GM12878 (cell line): ENCODE results near the gene WDR86. TPM values are rescaled to one million over a fixed set of nuclear protein-coding genes. Genes with fewer than 3 reads are reported as not detected.

ENCODE experiments used
- ATAC-seq: fragments of 200-7000 bp; cut with Tn5 transposase; 3 replicates; pipeline ENCODE4 v1.9.1; 2020; ENCODE audit warnings: mild to moderate bottlenecking, moderate library complexity
- BruUV-seq: library from RNA; stranded (reverse); fragments of 400-500 nt; replicated peaks from 2 replicates; lab custom pipeline; 2021; lab: Mats Ljungman, UMichigan
- CTCF ChIA-PET: fragments of 300-600 bp; sonication (Branson Sonifier 250); formaldehyde crosslinking; extraction: SDS; loops from one replicate; lab custom pipeline; 2021; ENCODE audit warnings: inconsistent platforms; lab: Yijun Ruan, JAX
- POLR2A ChIA-PET: fragments of 350-600 bp; formaldehyde crosslinking; extraction: SDS; loops from one replicate; lab custom pipeline; 2021; ENCODE audit warnings: inconsistent platforms; lab: Charles Lee
- RAD21 ChIA-PET: fragments of 300-600 bp; sonication (Branson Sonifier 250); formaldehyde crosslinking; loops from one replicate; lab custom pipeline; 2023; ENCODE audit warnings: antibody characterized with exemption; ENCODE audit not compliant: unreplicated experiment; lab: Charles Lee
- SMC1A ChIA-PET: fragments of 300-600 bp; sonication (Branson Sonifier 250); formaldehyde crosslinking; loops from one replicate; lab custom pipeline; 2023; ENCODE audit not compliant: unreplicated experiment, uncharacterized antibody; lab: Charles Lee
- DNase-seq: peaks from one replicate; pipeline ENCODE4 v3.0.0-alpha.2; 2011; ENCODE audit warnings: low read depth, low spot score
- FAIRE-seq: peaks from 3 replicates; lab custom pipeline; 2011; peaks lifted over from hg19 to GRCh38; lab: Jason Lieb, UNC
- H2AFZ ChIP-seq: 2 replicates; pipeline ENCODE4 v1.6.0; 2011; ENCODE audit warnings: low read depth, low read length, control low read depth; ENCODE audit not compliant: control insufficient read depth
- H3K27ac ChIP-seq: 2 replicates; pipeline ENCODE4 v1.5.1; 2011; ENCODE audit warnings: control low read depth; ENCODE audit not compliant: control insufficient read depth, insufficient read depth
- H3K27me3 ChIP-seq, 2 experiments: replicated peaks in 1 of 2; 2 replicates each; pipeline versions ENCODE4 v1.6.0 to v1.6.1; 2011; ENCODE audit warnings: low read length in 1 of 2; ENCODE audit not compliant: control insufficient read depth in 2 of 2, insufficient read depth in 2 of 2
- H3K36me3 ChIP-seq, 2 experiments: 2 replicates each; pipeline ENCODE4 v1.5.1; 2011; ENCODE audit warnings: low read length in 1 of 2; ENCODE audit not compliant: control insufficient read depth in 2 of 2, insufficient read depth in 2 of 2
- H3K4me1 ChIP-seq: 2 replicates; pipeline ENCODE4 v1.6.1; 2011; ENCODE audit warnings: mild to moderate bottlenecking, low read length, moderate library complexity, mixed read lengths; ENCODE audit not compliant: control insufficient read depth, insufficient read depth
- H3K4me2 ChIP-seq: 2 replicates; pipeline ENCODE4 v1.6.0; 2011; ENCODE audit warnings: control low read depth; ENCODE audit not compliant: control insufficient read depth, insufficient read depth
- H3K4me3 ChIP-seq: fragments of 200-600 bp; sonication (generic); 2 replicates; pipeline ENCODE4 v1.5.1; 2016
- H3K79me2 ChIP-seq: 2 replicates; pipeline ENCODE4 v1.6.0; 2011; ENCODE audit warnings: low read length; ENCODE audit not compliant: control insufficient read depth, insufficient read depth
- H3K9ac ChIP-seq: 2 replicates; pipeline ENCODE4 v1.8.0; 2011; ENCODE audit warnings: low read length, control low read depth, mixed read lengths; ENCODE audit not compliant: control insufficient read depth, insufficient read depth
- H3K9me3 ChIP-seq: replicated peaks from 3 replicates; pipeline ENCODE4 v1.5.1; 2011; ENCODE audit warnings: mild to moderate bottlenecking, low read length; ENCODE audit not compliant: control insufficient read depth, insufficient read depth
- H4K20me1 ChIP-seq: 2 replicates; pipeline ENCODE4 v1.6.0; 2011; ENCODE audit not compliant: control insufficient read depth, insufficient read depth
- BMI1 ChIP-seq: fragments of 450-650 bp; IDR thresholded peaks from 2 replicates; pipeline ENCODE4 v1.6.1; 2016; ENCODE audit warnings: mild to moderate bottlenecking, moderate library complexity, borderline replicate concordance
- CBX5 ChIP-seq: sonication (generic); IDR thresholded peaks from 2 replicates; pipeline ENCODE4 v1.6.1; 2016; ENCODE audit warnings: low read depth, moderate library complexity, mild to moderate bottlenecking, inconsistent platforms
- KLF5 ChIP-seq: fragments of 450-650 bp; IDR thresholded peaks from 2 replicates; pipeline ENCODE4 v1.6.1; 2014; ENCODE audit warnings: mild to moderate bottlenecking; ENCODE audit not compliant: partially characterized antibody
- NFIC ChIP-seq: IDR thresholded peaks from 2 replicates; pipeline ENCODE4 v1.6.1; 2012; ENCODE audit warnings: low read depth, mild to moderate bottlenecking, inconsistent platforms, low read length, moderate library complexity
- PAX5 ChIP-seq: IDR thresholded peaks from 2 replicates; pipeline ENCODE4 v1.6.1; 2011; ENCODE audit warnings: low read depth, low read length, borderline replicate concordance
- RCOR1 ChIP-seq: conservative IDR thresholded peaks from 2 replicates; pipeline ENCODE4 v1.6.1; 2012; ENCODE audit warnings: low read depth, low read length, improper control_type of control experiment
- SREBF1 ChIP-seq: IDR thresholded peaks from 2 replicates; pipeline ENCODE4 v1.6.1; 2012; ENCODE audit warnings: mild to moderate bottlenecking, low read length
- STAT1 ChIP-seq: fragments of 450-650 bp; conservative IDR thresholded peaks from 2 replicates; pipeline ENCODE4 v1.6.1; 2014; ENCODE audit warnings: antibody characterized with exemption, mild to moderate bottlenecking
- WGBS: methylation state at CpG from one replicate; pipeline ENCODE4 v1.1.6; 2016; ENCODE audit warnings: low lambda C conversion rate; ENCODE audit not compliant: insufficient replicate concordance, insufficient coverage; ENCODE audit errors: missing lambda C conversion rate; 5-methylcytosine and 5-hydroxymethylcytosine counted together
- in situ Hi-C: fragments of 300-500 bp; cut with MboI; formaldehyde crosslinking; loops from 9 replicates; pipeline ENCODE4 v1.14.3; 2018; ENCODE audit warnings: mixed read lengths
- intact Hi-C: fragments of 100-400 bp; cut with micrococcal nuclease; formaldehyde crosslinking; loops from one replicate; pipeline ENCODE4 v1.14.2; 2022; ENCODE audit not compliant: unreplicated experiment
- polyA plus RNA-seq, 11 experiments: library from polyadenylated mRNA; depleted of rRNA in 4 of 11; unstranded in 6 of 11; stranded (reverse) in 5 of 11; fragments of >200 nt; fragmentation: Nextera tagmentation in 4 of 11; fragmentation: Illumina TruSeq in 1 of 11; extraction: Ambion mirVana in 4 of 11; extraction: Trizol in 1 of 11; gene quantifications; 1 replicate in 1 of 11; 2 replicates in 10 of 11; pipeline versions ENCODE4 v1.2.1 to v1.2.3, GENCODE V29; 2011 to 2016; ENCODE audit warnings: inconsistent platforms in 2 of 11, missing spikeins in 2 of 11, low read depth in 1 of 11
- total RNA-seq, 4 experiments: library from RNA; depleted of rRNA in 3 of 4; stranded (reverse); fragments of >200 nt in 3 of 4; fragmentation: Illumina TruSeq in 1 of 4; extraction: Trizol in 1 of 4; gene quantifications; 2 replicates each; pipeline versions ENCODE4 v1.2.1 to v1.2.3, GENCODE V29; 2013 to 2021
- TF ChIP-seq, protein P1 (sequence below): IDR thresholded peaks from 2 replicates; pipeline ENCODE4 v1.6.1; 2012; ENCODE audit warnings: low read depth, low read length, improper control_type of control experiment

Gene WDR86
- total and polyA plus RNA-seq, 10 of the 15 experiments (the other 5 are each of a cell fraction or from before 2014, with no cell fraction given) = 0.05 to 0.19 (median 0.15) TPM; not detected in 7

DNA sequence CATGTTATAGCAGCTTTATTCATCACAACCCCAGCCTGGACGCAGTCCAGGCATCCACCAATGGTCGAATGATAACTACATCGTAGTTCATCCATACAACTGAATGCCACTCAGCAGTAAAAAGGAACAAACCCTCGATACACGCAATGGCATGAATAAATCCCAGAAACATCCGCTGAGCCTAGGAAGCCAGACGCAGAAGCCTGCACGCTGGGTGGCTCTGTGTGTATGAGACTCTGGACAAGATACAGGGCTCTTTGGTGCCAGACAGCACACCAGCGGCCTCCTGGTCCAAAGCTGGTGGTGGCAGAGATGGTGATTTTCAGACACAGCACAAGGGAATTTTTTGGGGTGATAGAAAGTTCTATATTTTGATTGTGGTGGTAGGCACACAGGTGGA lies 40.2 kb upstream of the WDR86 start:
- Histone ChIP-seq H3K27me3 (no peaks in the 10 kb centered on the region; a peak in 1 of 4 replicates), H3K27ac (no peak overlapping the region), H3K4me3 (no peak overlapping the region), H3K9me3 (no peaks in the 10 kb centered on the region), H3K36me3 (no peaks in the 10 kb centered on the region), H2AFZ (no peak overlapping the region), H3K4me2 (no peak overlapping the region), H3K4me1 (no peaks in the 10 kb centered on the region; the same call in 1 of the 2 replicates), H3K9ac (no peak overlapping the region), H4K20me1 (no peaks in the 10 kb centered on the region), H3K79me2 (no peaks in the 10 kb centered on the region)
- ChIA-PET SMC1A (interaction anchor here (1.5 to 3.8 kb wide), 3 partner anchors 21 to 183 kb away, joined by 4 to 14 read pairs (median 8); no protein-coding TSS in a partner anchor), POLR2A (no interaction called here), RAD21 (interaction anchor here (2.8 kb wide), 1 partner anchor 82 kb away, joined by 14 read pairs; no protein-coding TSS in a partner anchor), CTCF (interaction anchor here (1.5 to 3.1 kb wide), 9 partner anchors 21 to 310 kb away, joined by 4 to 25 read pairs (median 9); no protein-coding TSS in a partner anchor)
- in situ Hi-C loops (loop anchor here (5.0 to 10.0 kb wide), 2 partner anchors 68 to 85 kb away; no protein-coding TSS in a partner anchor), intact Hi-C loops (loop anchor here (2.0 kb wide), 1 partner anchor 309 kb away; no protein-coding TSS in a partner anchor)
- WGBS = 72% methylated on average over 9 of the region's 9 CpGs
- TF ChIP-seq, protein P1, sequence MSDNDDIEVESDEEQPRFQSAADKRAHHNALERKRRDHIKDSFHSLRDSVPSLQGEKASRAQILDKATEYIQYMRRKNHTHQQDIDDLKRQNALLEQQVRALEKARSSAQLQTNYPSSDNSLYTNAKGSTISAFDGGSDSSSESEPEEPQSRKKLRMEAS = no peak
- TF ChIP-seq BMI1 (no peak), STAT1 (no peak), RCOR1 (no peak), KLF5 (no peak), PAX5 (no peak), SREBF1 (no peak), NFIC (no peak), CBX5 (no peak)
- FAIRE-seq (no peak), DNase-seq (no peak), ATAC-seq (no peak)
- BruUV-seq = no TSS peak
